GM12878 (cell line): Measurements from ENCODE around the gene EFNA3.

Experiments
- BMI1 ChIP-seq: fragments of 450-650 bp; IDR thresholded peaks from 2 replicates; pipeline ENCODE4 v1.6.1; 2016; ENCODE audit warnings: mild to moderate bottlenecking, moderate library complexity, borderline replicate concordance
- CEBPB ChIP-seq, 2 experiments: fragments of 150-350 bp in 1 of 2; IDR thresholded peaks; 2 replicates each; pipeline ENCODE4 v1.6.1; 2012 to 2014; ENCODE audit warnings: low read depth in 2 of 2, low read length in 2 of 2, borderline replicate concordance in 1 of 2, inconsistent platforms in 1 of 2
- CHD1 ChIP-seq: IDR thresholded peaks from 2 replicates; pipeline ENCODE4 v1.6.1; 2012; ENCODE audit warnings: low read depth, low read length, improper control_type of control experiment
- CHD2 ChIP-seq: IDR thresholded peaks from 2 replicates; pipeline ENCODE4 v1.6.1; 2011; ENCODE audit warnings: low read depth, low read length, improper control_type of control experiment, borderline replicate concordance
- CTCF ChIP-seq, 3 experiments: IDR thresholded peaks in 2 of 3; conservative IDR thresholded peaks in 1 of 3; 2 replicates each; pipeline ENCODE4 v1.5.1; 2011; ENCODE audit warnings: low read depth in 3 of 3, low read length in 3 of 3, mild to moderate bottlenecking in 3 of 3, control low read depth in 2 of 3, moderate library complexity in 2 of 3, inconsistent platforms in 1 of 3, mixed read lengths in 1 of 3; ENCODE audit not compliant: control insufficient read depth in 2 of 3, insufficient read depth in 1 of 3; ENCODE audit errors: extremely low read depth in 1 of 3
- EZH2 ChIP-seq: IDR thresholded peaks from 2 replicates; pipeline ENCODE4 v1.6.1; 2012; ENCODE audit warnings: low read depth, mild to moderate bottlenecking, control low read depth, inconsistent platforms, low read length, borderline replicate concordance; ENCODE audit not compliant: control insufficient read depth
- FOXK2 ChIP-seq: fragments of 450-650 bp; IDR thresholded peaks from 2 replicates; pipeline ENCODE4 v1.6.1; 2017; ENCODE audit warnings: mild to moderate bottlenecking, moderate library complexity
- MXI1 ChIP-seq: fragments of 150-350 bp; IDR thresholded peaks from 2 replicates; pipeline ENCODE4 v1.6.1; 2011; ENCODE audit warnings: low read depth, mild to moderate bottlenecking, inconsistent platforms, low read length, improper control_type of control experiment
- NFYB ChIP-seq: IDR thresholded peaks from 2 replicates; pipeline ENCODE4 v1.6.1; 2011; ENCODE audit warnings: low read depth, mild to moderate bottlenecking, low read length, improper control_type of control experiment, moderate library complexity; ENCODE audit not compliant: insufficient read depth
- SP1 ChIP-seq: IDR thresholded peaks from one replicate; pipeline ENCODE4 v1.6.1; 2011; ENCODE audit warnings: low read depth, low read length
- TAF1 ChIP-seq: IDR thresholded peaks from 2 replicates; pipeline ENCODE4 v1.6.1; 2011; ENCODE audit warnings: mild to moderate bottlenecking, low read depth, low read length, borderline replicate concordance
- TF ChIP-seq, protein P1 (sequence below): IDR thresholded peaks from 2 replicates; pipeline ENCODE4 v1.6.1; 2011; ENCODE audit warnings: mild to moderate bottlenecking, low read depth, low read length, moderate library complexity; ENCODE audit not compliant: insufficient replicate concordance
- TF ChIP-seq, protein P2 (sequence below): IDR thresholded peaks from 2 replicates; pipeline ENCODE4 v1.6.1; 2012; ENCODE audit warnings: low read depth, low read length, improper control_type of control experiment

GRCh38 chr1:155124503-155125463 lies 46.1 kb downstream of the EFNA3 start:
- TF ChIP-seq BMI1: no peak
- TF ChIP-seq CTCF (IDR thresholded peaks at IDR 0.05 in 2 of 3, conservative IDR thresholded peaks at IDR 0.05 in 1 of 3; ENCODE audit: control insufficient read depth in 2 of 3, extremely low read depth in 1 of 3, insufficient read depth in 1 of 3, low read depth in 3 of 3, low read length in 3 of 3): no peak
- TF ChIP-seq CEBPB (IDR thresholded peaks at IDR 0.05; ENCODE audit: borderline replicate concordance in 1 of 2, low read depth in 2 of 2, low read length in 2 of 2): no peak
- TF ChIP-seq CHD1: no peak
- TF ChIP-seq SP1: no peak
- no peak for TF ChIP-seq FOXK2
- TF ChIP-seq, protein P1, sequence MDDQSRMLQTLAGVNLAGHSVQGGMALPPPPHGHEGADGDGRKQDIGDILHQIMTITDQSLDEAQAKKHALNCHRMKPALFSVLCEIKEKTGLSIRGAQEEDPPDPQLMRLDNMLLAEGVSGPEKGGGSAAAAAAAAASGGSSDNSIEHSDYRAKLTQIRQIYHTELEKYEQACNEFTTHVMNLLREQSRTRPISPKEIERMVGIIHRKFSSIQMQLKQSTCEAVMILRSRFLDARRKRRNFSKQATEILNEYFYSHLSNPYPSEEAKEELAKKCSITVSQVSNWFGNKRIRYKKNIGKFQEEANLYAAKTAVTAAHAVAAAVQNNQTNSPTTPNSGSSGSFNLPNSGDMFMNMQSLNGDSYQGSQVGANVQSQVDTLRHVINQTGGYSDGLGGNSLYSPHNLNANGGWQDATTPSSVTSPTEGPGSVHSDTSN: no peak
- TF ChIP-seq TAF1: no peak
- TF ChIP-seq CHD2: no peak
- TF ChIP-seq EZH2: no peak
- TF ChIP-seq MXI1: no peak
- no peak for TF ChIP-seq NFYB
- TF ChIP-seq, protein P2, sequence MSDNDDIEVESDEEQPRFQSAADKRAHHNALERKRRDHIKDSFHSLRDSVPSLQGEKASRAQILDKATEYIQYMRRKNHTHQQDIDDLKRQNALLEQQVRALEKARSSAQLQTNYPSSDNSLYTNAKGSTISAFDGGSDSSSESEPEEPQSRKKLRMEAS: no peak
